Retinal pigment epithelial cell (primary cell): ENCODE data around the gene C2orf72.
"Not testable (repeated sequence)": the region's sequence is repeated elsewhere in the genome, so short reads cannot be mapped to it uniquely, and the experiment has no call there.

Source experiments
- DNase-seq: peaks from one replicate; pipeline ENCODE4 v3.0.0-alpha.2; 2010; ENCODE audit warnings: low read depth
- H3K4me3 ChIP-seq: 2 replicates; pipeline ENCODE4 v1.5.1; 2011; ENCODE audit warnings: mild to moderate bottlenecking, low read length, control low read depth, moderate library complexity
- TF ChIP-seq, protein P1 (sequence below): conservative IDR thresholded peaks from 2 replicates; pipeline ENCODE4 v1.5.1; 2011; ENCODE audit warnings: low read depth, low read length, control low read depth, inconsistent platforms

Gene C2orf72

DNA sequence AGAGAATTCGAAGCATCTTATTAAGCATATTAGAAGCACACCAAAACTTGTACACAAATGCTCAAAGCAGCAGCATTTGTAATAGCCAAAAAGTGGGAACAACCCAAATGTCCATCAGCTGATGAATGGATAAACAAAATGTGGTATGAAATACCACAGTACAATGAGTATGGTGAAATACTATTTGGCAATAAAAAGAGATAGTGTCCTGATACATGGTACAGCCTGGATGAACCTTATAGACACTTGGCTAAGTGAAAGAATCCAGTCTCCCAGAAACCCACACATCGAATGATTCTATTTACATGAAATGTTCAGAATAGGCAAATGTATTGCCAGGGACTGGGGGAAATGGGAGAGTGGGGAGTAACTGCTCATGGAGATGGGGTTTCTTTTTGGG lies 38.4 kb upstream of the C2orf72 start:
- DNase-seq = no peak
- no peak overlapping the region for H3K4me3 ChIP-seq
- TF ChIP-seq, protein P1, sequence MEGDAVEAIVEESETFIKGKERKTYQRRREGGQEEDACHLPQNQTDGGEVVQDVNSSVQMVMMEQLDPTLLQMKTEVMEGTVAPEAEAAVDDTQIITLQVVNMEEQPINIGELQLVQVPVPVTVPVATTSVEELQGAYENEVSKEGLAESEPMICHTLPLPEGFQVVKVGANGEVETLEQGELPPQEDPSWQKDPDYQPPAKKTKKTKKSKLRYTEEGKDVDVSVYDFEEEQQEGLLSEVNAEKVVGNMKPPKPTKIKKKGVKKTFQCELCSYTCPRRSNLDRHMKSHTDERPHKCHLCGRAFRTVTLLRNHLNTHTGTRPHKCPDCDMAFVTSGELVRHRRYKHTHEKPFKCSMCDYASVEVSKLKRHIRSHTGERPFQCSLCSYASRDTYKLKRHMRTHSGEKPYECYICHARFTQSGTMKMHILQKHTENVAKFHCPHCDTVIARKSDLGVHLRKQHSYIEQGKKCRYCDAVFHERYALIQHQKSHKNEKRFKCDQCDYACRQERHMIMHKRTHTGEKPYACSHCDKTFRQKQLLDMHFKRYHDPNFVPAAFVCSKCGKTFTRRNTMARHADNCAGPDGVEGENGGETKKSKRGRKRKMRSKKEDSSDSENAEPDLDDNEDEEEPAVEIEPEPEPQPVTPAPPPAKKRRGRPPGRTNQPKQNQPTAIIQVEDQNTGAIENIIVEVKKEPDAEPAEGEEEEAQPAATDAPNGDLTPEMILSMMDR = no peak

DNA sequence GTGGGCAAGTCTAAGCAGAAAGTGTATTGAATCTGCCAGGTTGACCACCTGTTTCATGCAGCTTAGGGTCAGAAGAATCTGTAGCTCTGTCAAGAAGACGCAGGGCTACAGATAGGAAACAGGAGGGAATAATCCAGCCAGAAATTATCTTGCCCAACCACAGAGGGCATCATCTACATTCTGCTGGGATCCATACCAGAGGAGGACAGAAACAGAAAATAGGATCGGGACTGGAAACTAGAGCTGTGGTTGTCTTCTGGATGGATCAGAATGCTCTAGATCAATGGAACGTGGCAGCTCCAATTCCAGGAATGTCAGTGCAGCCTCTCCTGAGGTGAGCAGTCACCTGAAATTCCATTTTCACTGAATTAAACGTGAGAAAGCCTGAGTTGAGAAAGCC lies 37.8 kb upstream of the C2orf72 start:
- TF ChIP-seq, protein P1 = no peak
- no peak for DNase-seq
- H3K4me3 ChIP-seq = no peak overlapping the region

DNA sequence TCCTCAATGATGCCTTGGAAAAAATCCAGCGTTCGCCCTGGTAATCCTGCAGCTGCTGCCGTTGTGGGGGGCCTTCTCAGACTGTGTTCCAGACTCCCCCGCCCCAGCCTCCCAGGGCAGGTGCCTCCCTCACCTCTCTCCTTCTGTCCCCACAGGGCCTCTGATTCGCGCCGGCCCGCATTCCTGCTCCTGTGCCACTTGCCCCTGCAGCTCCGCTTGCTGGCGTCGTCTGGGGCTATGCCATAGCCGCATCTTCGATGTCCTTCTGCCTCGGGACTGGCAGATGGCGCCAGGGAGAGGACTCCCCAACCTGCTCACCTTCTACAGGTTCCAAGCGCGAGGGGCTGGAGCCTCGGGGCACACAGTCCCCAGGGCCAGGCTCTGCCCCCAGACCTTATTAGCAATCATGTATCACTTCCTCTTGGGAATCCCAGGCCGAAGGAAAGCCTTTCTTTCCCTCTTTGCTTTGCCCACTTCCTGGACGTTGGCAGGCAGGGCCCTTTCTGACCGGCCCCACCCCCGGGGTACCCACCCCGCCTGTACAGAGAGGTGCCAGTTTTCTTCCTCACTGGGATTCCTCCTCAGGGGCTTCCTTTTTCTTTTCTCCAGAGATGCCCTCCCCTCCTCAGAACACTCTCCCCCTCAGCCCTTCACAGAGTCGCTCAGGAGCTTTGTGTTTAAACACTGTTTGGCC lies 37.0 kb upstream of the C2orf72 start:
- DNase-seq = no peak
- H3K4me3 ChIP-seq = no peak overlapping the region
- TF ChIP-seq, protein P1 = no peak

DNA sequence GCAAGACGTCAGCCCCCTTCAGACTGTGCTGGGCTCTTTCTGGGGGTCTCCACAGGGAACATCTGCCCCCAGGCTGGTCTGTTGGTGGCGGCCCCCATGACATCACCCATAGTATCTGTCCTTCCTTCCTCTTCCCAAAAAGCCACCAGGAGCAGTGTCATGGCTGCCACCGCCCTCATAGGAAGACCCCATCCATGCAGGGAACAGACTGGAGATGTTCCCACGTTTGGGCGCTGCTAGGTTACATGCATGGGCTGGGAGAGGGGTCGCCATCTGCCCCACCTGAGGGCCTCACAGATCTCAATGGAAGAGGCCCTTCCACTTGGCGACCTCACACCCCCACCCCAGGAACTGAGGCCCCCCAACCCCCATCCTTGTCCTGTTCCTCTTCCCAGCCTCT lies 36.3 kb upstream of the C2orf72 start:
- TF ChIP-seq, protein P1 = no peak
- no peak overlapping the region for H3K4me3 ChIP-seq

DNA sequence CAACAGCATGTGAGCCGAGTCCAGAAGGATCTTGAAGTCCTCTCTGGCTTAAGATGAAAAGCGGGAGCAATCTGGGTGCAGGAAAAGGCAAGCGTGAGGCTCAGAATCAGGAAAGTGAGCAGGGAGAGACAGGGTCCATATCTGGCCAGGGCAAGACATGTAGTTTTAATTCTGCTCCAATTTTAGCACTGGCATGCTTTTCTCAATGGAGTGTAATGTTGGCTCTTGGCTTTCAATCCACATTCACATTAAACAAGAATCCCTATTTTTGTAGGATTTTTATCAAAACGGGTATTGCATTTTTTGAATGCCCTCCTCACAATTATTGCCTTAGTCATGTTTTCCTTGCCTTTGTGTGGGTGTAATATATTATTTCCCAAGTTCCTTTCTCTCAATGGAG lies 35.4 kb upstream of the C2orf72 start:
- no peak for DNase-seq
- TF ChIP-seq, protein P1 = no peak
- no peak overlapping the region for H3K4me3 ChIP-seq

More for the DNA sequence above, 36.3 kb upstream of the C2orf72 start:
- no peak for DNase-seq

DNA sequence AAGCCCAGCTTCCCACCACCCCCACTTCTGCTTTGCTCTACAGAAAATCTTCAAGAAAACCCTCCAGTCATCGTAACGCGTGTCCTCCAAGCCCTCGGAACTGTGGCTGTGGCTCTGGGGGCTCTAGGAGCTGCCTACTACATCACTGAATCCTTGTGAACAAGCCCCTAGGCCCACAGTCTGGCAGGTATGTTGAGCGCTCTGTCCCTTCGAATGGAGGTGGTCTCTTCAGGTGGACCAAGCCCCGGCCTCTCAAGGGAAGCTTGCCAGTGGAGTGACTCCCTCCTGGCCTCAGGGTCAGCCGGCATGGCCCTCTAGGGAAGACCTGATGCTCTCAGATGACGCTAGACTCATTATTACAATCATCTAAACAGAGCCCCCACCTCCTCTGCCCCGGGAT lies 34.7 kb upstream of the C2orf72 start:
- TF ChIP-seq, protein P1 = no peak
- H3K4me3 ChIP-seq = no peak overlapping the region

DNA sequence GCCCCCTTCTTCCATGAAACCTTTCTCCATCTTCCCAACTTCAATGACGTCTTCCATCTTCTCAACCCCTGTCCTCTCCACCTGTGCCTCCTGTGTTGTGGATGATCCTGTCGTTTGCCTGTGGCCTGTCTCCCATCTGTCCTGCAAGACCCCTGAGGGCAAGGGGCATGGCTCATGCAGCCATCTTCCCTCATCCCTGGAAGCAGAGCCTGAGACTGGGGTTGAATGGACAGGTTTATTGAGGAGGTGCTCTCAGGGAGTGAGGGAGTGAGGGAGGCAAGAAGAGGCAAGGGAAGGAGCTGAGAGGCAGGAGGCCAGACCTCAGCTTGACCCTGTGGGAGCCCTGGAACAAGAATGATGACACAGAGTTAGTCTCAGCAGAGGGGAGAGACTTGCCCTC lies 34.1 kb upstream of the C2orf72 start:
- TF ChIP-seq, protein P1 = no peak
- no peak overlapping the region for H3K4me3 ChIP-seq
- no peak for DNase-seq

More for the DNA sequence above, 34.7 kb upstream of the C2orf72 start:
- no peak for DNase-seq

DNA sequence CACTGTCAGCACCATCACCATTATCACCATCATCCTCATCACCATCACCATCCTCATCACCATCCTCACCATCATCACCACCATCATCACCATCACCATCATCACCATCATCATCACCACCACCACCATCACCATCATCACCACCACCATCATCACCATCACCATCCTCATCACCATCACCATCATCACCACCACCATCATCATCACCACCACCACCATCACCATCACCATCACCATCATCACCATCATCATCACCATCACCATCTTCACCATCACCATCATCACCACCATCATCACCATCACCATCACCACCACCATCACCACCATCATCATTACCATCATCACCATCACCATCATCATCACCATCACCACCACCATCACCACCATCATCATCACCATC lies 32.4 kb upstream of the C2orf72 start:
- not testable (repeated sequence) for H3K4me3 ChIP-seq, DNase-seq
